ENCODE measurements around the gene FBRS. TPM values are rescaled to one million over a fixed set of nuclear protein-coding genes. Genes with fewer than 3 reads are reported as not detected.
A peak's percentile ranks its signal among the peaks of the same experiment; 100 is the strongest.

Gene FBRS
- total RNA-seq = 116 and 125 TPM in 2 replicates

DNA sequence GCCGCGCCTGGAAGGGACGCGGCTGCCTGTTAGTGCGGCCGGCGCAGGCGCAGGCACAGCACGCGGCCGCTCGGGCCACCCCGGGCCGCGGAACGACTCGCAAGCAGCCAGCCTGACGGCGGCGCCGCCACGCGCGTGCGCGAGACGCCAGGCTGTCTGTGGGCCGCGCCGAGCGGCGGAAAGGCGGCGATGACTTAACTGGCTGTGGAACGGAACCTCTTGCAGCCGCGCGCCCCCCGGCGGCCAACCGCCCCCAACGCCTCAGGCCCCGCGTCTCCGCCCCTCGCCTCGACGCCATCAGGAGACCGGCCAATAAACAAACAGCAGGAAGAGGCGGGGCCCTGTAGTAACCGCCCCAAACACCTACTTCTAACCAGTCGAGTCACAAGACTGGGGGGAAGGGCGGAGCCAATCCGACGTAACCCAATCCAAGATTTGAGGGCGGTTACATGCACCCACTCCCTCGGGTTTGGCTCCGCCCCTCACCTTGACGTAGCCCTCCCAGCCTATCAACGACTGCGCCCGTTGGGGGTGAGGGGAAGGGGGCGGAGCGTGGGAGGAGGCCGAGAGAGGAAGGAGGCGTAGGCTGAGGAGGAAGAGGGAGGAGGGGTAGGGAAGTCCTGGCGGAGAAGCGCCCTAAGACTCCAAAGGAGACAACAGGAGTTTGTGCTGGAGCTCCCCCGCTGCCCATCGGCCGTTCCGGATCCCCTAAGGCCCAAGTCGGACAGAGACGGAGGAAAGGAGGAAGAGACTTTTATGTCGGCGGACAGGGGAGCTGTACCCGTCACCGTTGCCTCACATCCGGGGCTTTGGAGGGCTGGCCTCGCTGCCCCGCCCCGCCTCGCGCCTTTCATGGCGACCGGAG, at the start of gene FBRS:
FBRS (plus strand) TSS at position 566 of the 865 bp plus-strand sequence. CDS start 1,088 bp downstream, outside the sequence.
- no peaks in the 10 kb centered on the region for H3K27me3 Mint-ChIP-seq (ENCODE audit: insufficient read depth)
- peak within 1 kb of the TSS; percentile 94 for H3K4me3 Mint-ChIP-seq
- intact Hi-C loops (cut with micrococcal nuclease) = loop anchor here (1.0 to 10.0 kb wide), 20 partner anchors 8 to 851 kb away; partner anchors contain the start of genes ALDOA, CDIPT, CFAP119 and DCTPP1
- peaks cover 44% of the 10 kb centered on the region for H3K4me1 Mint-ChIP-seq (ENCODE audit: low read depth)
- H3K9me3 Mint-ChIP-seq = no peaks in the 10 kb centered on the region
- peak; percentile 100 for DNase-seq (ENCODE audit: low spot score)
- peaks cover 53% of the 10 kb centered on the region for H3K36me3 Mint-ChIP-seq (ENCODE audit: low read depth)
- H3K27ac Mint-ChIP-seq = peak within 1 kb of the TSS; percentile 99

DNA sequence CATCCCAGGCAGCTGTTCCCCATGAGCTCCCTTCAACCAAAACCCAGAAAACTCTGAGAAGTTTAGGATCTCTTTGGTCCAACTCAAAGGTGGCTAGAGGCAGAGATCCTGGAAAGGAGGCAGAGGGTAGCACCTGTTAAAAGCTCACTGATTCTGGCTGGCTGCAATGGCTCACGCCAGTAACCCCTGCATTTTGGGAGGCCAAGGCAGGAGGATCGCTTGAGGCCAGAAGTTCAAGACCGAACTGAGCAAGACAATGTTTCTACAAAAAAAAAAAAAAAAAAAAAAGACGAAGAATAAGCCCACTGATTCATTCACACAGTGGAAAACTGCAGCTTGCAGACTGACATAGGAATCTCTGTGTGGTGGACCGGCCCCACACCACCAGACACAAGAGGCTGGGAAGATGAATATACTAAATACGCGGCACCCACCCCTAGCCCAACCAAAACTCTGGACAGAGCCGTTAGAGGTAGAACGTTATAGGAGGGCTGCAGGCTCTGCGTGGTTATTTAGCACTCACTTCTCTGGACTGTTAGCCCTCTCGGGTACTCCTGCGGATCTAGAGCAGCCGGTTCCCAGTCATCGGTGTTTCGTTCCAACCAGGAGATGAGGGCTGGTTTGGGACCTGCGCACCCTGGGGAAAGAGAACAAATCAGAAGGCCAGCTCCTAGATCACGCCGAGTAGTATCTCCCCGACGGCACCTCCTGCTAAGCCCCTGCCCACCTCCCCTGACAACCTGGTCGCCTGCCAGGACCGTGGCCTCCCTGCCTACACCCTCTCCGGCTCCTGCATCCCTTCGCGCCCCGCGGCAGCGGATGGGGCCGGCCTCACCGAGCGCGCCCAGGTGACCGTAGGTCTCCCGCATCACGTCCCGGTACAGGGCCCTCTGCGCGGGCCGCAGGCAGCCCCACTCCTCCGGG, 49.0 kb upstream of the FBRS start:
- H3K36me3 Mint-ChIP-seq (ENCODE audit: low read depth) = peaks cover 22% of the 10 kb centered on the region
- no peaks in the 10 kb centered on the region for H3K27me3 Mint-ChIP-seq (ENCODE audit: insufficient read depth)
- H3K4me1 Mint-ChIP-seq (ENCODE audit: low read depth) = peaks cover 19% of the 10 kb centered on the region
- peak overlapping the region; percentile 96 for H3K27ac Mint-ChIP-seq
- peak; percentile 41 for DNase-seq (ENCODE audit: low spot score)
- peak overlapping the region; percentile 93 for H3K4me3 Mint-ChIP-seq
- no peaks in the 10 kb centered on the region for H3K9me3 Mint-ChIP-seq
- intact Hi-C loops (cut with micrococcal nuclease) = no loop called here

DNA sequence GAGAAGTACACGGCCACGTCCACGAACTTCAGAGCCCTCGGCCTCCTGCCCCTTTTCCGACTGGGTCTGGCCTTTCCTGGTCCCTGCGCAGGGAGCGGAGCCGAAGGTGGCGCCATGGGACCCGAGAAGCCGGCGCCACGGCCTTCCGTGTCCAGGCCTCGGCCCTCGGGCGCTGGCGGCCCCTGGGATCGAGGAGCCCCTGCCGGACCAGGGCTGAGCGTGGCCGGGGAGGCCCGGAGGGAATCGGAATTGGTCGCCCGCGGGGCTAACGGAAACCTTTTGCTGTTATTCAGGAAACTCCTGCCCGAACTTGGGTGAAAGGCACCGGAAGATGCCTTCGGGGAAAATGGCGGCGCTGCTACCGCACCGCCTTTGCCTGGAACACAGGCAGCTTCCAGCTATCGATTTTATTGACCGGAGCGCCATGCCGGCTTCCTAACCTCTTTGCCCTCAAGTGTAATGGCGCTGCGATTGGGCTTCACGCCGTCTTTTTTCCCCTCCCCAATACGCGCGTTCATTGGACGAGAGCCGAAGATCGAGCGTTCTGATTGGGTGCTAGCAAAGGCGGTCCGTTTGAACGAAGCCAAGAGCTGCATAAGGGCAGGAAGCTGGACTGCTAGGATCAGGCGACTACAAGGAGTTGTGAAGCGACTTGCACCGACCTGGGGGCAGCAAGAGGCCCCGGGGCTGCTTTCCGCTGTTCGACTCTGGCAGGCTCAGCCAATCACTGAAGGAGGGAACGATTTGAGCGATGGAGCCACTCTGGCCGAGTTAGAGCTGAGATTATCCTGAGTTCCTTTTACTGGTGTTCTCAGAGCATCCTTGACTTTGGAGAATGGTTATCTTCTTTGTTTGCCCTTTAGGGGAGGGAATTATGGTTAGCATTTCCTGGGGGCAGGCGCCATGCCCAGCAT, 48.0 kb upstream of the FBRS start, which contains the start of gene ZNF689:
ZNF689 (minus strand) TSS at position 464 of the 914 bp plus-strand sequence; CDS start at position 116, 348 bp downstream.
- Mint-ChIP-seq H3K4me1 (ENCODE audit: low read depth) (peaks cover 19% of the 10 kb centered on the region), H3K4me3 (peak within 1 kb of the TSS; percentile 93), H3K36me3 (ENCODE audit: low read depth) (peaks cover 16% of the 10 kb centered on the region), H3K9me3 (no peaks in the 10 kb centered on the region), H3K27ac (peak within 1 kb of the TSS; percentile 96), H3K27me3 (ENCODE audit: insufficient read depth) (no peaks in the 10 kb centered on the region)
- intact Hi-C loops (cut with micrococcal nuclease) = loop anchor here (1.0 to 2.0 kb wide), 12 partner anchors 12 to 488 kb away; partner anchors contain the start of genes DCTPP1, FBRS, PRR14 and ZNF764
- DNase-seq (ENCODE audit: low spot score) = peak; percentile 95

DNA sequence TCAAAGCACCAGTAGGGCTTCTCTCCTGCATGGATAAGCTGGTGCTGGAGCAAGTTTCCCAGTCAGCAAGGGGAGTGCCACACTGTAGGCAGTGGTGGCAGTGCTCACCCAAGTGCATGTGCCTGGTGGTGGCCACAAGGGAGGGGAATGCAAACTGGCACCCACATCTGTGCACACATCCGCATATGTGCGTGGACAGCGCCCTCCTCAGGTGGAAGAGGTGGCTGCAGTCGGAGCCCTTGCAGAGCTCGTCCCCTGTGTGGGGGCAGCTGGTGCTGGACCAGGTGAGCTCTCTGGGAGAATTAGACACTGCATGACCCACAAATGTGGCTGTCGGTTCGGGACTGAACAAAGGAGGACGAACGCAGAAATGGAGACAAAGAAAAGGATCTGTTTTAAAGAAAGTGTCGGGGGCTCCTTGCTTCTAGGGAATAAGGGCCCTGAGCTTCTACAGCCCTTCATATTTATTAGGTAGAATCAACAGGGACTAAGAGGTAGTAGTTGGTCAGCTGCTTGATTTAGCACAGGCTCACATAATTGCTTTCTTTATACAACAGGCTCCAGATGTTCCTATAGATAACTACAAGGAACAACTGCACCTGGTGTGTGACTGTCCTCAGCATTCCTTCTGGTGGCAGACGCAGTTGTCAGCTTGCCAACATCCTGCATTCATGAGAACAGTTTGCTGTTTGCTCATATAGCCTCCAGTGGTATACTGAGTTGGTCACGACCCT, 42.7 kb upstream of the FBRS start:
- no peak overlapping the region for H3K4me3 Mint-ChIP-seq
- H3K27ac Mint-ChIP-seq = no peak overlapping the region
- no peaks in the 10 kb centered on the region for H3K9me3 Mint-ChIP-seq
- H3K27me3 Mint-ChIP-seq (ENCODE audit: insufficient read depth) = peaks cover 2% of the 10 kb centered on the region
- intact Hi-C loops (cut with micrococcal nuclease) = no loop called here
- DNase-seq (ENCODE audit: low spot score) = peak; percentile 62
- no peaks in the 10 kb centered on the region for H3K36me3 Mint-ChIP-seq (ENCODE audit: low read depth)
- peaks cover 12% of the 10 kb centered on the region for H3K4me1 Mint-ChIP-seq (ENCODE audit: low read depth)

DNA sequence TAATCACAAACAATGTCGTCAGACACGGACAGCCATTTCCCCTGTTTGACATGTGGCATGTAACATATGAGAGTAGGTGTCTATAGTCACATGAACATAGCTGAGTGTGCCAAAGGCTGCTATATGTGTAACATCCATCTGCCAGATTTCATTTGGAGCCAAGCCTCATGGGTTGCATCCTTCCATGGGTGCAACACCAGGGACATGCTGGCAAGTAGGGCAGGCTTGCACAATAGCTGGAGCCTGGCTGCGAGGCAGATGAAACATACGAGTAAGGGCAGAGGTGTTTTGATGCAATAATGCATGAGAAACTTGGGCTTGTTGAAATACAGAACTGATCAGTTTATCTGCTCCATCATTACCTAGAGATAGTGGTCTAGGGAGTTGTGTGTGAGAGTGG, 39.0 kb upstream of the FBRS start:
- intact Hi-C loops (cut with micrococcal nuclease) = no loop called here
- H3K36me3 Mint-ChIP-seq (ENCODE audit: low read depth) = no peaks in the 10 kb centered on the region
- peaks cover 13% of the 10 kb centered on the region for H3K27me3 Mint-ChIP-seq (ENCODE audit: insufficient read depth)
- no peak overlapping the region for H3K27ac Mint-ChIP-seq
- H3K9me3 Mint-ChIP-seq = no peaks in the 10 kb centered on the region
- no peak overlapping the region for H3K4me3 Mint-ChIP-seq
- DNase-seq (ENCODE audit: low spot score) = no peak
- peaks cover 10% of the 10 kb centered on the region for H3K4me1 Mint-ChIP-seq (ENCODE audit: low read depth)

DNA sequence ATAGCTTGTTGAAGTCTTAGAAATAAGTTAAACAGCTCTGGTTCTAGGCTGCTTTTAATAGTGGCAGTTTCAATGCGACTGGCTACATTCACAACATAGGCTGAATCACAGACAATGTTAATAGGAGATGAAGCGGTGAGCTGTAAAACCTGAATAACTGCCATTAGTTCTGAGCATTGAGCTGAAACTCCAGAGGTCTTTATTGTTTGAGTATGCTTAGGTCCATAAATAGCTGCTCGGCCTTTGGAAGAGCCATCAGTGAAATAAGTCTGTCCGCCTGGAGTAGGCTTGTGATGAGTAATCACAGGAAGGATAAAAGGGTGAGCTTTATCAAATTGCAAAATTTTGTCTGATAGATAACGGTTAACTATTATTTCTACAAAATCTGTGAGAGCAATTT, 38.6 kb upstream of the FBRS start:
- DNase-seq (ENCODE audit: low spot score) = no peak
- H3K4me3 Mint-ChIP-seq = no peak overlapping the region
- H3K4me1 Mint-ChIP-seq (ENCODE audit: low read depth) = peaks cover 10% of the 10 kb centered on the region
- H3K27ac Mint-ChIP-seq = no peak overlapping the region
- H3K27me3 Mint-ChIP-seq (ENCODE audit: insufficient read depth) = peaks cover 13% of the 10 kb centered on the region
- H3K9me3 Mint-ChIP-seq = no peaks in the 10 kb centered on the region
- no peaks in the 10 kb centered on the region for H3K36me3 Mint-ChIP-seq (ENCODE audit: low read depth)
- intact Hi-C loops (cut with micrococcal nuclease) = no loop called here

DNA sequence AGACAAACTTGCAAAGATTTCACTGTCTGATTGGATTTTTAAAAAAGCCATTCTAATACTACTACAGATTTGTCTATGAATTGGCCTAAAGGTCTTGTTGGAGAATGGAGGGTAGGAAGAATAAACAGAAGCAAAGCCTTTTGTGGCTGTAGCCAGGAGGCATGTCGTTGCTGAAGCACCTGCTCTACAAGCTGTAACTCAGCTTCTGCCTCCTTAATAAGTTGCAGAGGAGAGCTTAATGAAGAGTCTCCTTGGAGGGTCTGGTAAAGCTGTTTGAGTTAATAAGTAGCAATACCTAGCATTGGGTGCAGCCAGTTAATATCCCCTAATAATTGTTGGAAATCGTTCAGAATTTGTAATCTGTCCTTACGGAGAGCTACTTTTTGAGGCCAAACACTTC, 38.1 kb upstream of the FBRS start:
- no peak overlapping the region for H3K27ac Mint-ChIP-seq
- intact Hi-C loops (cut with micrococcal nuclease) = no loop called here
- no peak overlapping the region for H3K4me3 Mint-ChIP-seq
- peaks cover 10% of the 10 kb centered on the region for H3K4me1 Mint-ChIP-seq (ENCODE audit: low read depth)
- DNase-seq (ENCODE audit: low spot score) = no peak
- H3K36me3 Mint-ChIP-seq (ENCODE audit: low read depth) = no peaks in the 10 kb centered on the region
- peaks cover 13% of the 10 kb centered on the region for H3K27me3 Mint-ChIP-seq (ENCODE audit: insufficient read depth)
- H3K9me3 Mint-ChIP-seq = no peaks in the 10 kb centered on the region

DNA sequence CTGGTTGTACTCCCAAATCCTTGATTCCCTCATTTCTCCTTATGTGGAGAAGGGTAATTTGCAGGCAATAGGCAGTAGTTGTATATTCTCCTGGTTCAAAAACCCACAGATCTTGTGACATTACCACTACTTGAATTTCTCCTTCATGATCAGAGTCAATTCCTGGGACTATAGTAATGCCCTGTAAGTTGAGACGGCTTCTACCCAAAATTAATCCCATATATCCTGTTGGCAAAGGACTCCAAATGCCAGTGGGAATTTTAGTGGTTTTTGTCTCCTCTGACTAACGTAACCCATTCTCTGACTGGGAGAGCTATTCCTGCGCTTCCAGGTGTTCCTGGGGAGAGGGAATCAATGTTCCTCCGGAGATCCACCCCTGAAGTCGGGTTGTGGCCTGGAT, 36.5 kb upstream of the FBRS start:
- intact Hi-C loops (cut with micrococcal nuclease) = no loop called here
- H3K27me3 Mint-ChIP-seq (ENCODE audit: insufficient read depth) = peaks cover 11% of the 10 kb centered on the region
- H3K4me1 Mint-ChIP-seq (ENCODE audit: low read depth) = peaks cover 6% of the 10 kb centered on the region
- H3K36me3 Mint-ChIP-seq (ENCODE audit: low read depth) = no peaks in the 10 kb centered on the region
- H3K27ac Mint-ChIP-seq = no peak overlapping the region
- no peak overlapping the region for H3K4me3 Mint-ChIP-seq
- H3K9me3 Mint-ChIP-seq = no peaks in the 10 kb centered on the region
- DNase-seq (ENCODE audit: low spot score) = no peak

DNA sequence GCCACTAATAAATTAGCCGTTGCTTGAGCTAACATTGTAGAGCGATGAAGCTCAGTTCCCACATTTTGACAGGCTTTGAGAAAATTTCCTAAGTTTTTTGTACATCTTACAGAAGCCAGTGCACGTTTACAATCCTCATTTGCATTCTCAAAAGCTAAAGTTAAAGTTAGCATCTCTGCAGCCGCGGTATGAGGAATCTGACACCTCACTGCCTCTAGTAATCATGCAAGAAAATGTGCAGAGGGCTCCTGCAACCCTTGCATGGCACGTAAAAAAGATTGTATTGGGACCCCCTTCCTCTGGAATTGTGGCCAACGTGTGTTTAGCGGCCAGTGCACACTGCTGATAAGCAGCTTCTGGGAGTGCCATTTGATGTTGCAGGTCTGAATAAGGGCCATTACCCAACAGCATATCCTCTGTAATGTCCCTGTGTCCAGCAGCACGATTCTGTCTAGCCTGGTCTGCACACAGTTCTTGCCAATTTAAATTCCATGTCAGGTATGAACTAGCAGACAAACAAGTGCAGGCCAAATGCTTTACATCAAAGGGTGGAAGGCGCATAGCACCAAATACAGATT, 35.7 kb upstream of the FBRS start:
- Mint-ChIP-seq H3K9me3 (no peaks in the 10 kb centered on the region), H3K4me3 (no peak overlapping the region), H3K36me3 (ENCODE audit: low read depth) (no peaks in the 10 kb centered on the region), H3K27ac (no peak overlapping the region), H3K27me3 (ENCODE audit: insufficient read depth) (peaks cover 11% of the 10 kb centered on the region), H3K4me1 (ENCODE audit: low read depth) (peaks cover 2% of the 10 kb centered on the region)
- intact Hi-C loops (cut with micrococcal nuclease) = no loop called here
- DNase-seq (ENCODE audit: low spot score) = no peak

DNA sequence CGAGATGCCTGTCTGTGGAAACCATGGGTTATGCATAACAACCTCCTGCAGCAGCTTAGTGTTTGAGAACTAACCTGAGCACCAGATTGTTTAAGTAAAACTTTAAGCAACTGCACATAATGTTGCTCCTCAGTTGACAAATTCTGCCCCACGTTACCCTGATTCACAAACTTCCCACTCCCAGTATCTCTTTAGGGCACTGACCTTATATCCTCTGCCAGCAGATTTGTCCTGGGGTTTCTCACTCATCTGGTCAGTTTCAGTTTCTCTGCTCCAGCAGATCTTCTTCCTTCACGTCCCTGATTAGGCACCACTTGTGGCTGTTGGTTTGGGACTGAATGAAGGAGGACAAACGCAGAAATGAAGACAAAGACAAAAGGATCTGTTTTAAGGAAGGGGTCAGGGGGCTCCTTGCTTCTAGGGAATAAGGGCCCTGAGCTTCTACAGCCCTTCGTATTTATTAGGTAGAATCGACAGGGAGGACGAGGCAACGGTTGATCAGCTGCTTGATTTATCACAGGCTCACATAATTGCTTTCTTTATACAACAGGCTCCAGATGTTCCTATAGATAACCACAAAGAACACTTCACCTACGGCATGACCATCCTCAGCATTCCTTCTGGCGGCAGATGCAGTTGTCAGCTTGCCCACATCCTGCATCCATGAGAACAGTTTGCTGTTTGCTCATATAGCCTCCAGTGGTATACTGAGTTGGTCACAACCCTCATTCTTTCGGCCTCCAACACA, 34.5 kb upstream of the FBRS start:
- H3K9me3 Mint-ChIP-seq = no peaks in the 10 kb centered on the region
- no peak overlapping the region for H3K4me3 Mint-ChIP-seq
- H3K27ac Mint-ChIP-seq = no peak overlapping the region
- DNase-seq (ENCODE audit: low spot score) = no peak
- H3K27me3 Mint-ChIP-seq (ENCODE audit: insufficient read depth) = peaks cover 11% of the 10 kb centered on the region
- peaks cover 3% of the 10 kb centered on the region for H3K4me1 Mint-ChIP-seq (ENCODE audit: low read depth)
- no peaks in the 10 kb centered on the region for H3K36me3 Mint-ChIP-seq (ENCODE audit: low read depth)
- intact Hi-C loops (cut with micrococcal nuclease) = no loop called here

DNA sequence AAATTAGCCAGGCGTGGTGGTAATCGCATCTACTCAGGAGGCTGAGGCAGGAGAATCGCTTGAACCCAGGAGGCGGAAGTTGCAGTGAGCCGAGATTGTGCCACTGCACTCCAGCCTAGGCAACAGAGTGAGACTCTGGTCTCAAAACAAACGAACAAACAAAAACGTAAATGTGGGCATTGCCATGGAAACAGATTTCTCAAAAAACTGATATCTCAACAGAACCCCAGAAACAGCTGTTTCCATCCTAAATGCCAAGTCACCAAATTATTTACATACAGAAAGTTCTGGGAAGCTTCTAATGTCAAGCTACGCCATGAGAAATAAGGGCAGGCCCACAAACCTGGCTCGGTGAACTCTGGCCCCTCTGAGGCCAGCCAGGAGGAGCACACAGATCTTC, 32.0 kb upstream of the FBRS start:
- H3K9me3 Mint-ChIP-seq = no peaks in the 10 kb centered on the region
- DNase-seq (ENCODE audit: low spot score) = no peak
- H3K36me3 Mint-ChIP-seq (ENCODE audit: low read depth) = no peaks in the 10 kb centered on the region
- H3K27ac Mint-ChIP-seq = no peak overlapping the region
- peaks cover 8% of the 10 kb centered on the region for H3K27me3 Mint-ChIP-seq (ENCODE audit: insufficient read depth)
- intact Hi-C loops (cut with micrococcal nuclease) = no loop called here
- peaks cover 9% of the 10 kb centered on the region for H3K4me1 Mint-ChIP-seq (ENCODE audit: low read depth)
- H3K4me3 Mint-ChIP-seq = no peak overlapping the region

Measured in activated T-helper 1 cell treated with anti-CD3 and anti-CD28 coated beads, Interleukin-12 subunit alpha, Interleukin-12 subunit beta, Interleukin-2, Interleukin-4 antibody, amounts not matched to agents 30 ng/mL and 10 ng/mL and 1 ng/mL, durations not matched to agents 14 hours and 24 hours and 36 hours (primary cell).